A549 (cell line): ENCODE measurements around the gene MT1HL1. TPM values are rescaled to one million over a fixed set of nuclear protein-coding genes. Genes with fewer than 3 reads are reported as not detected.

Experiments
- ATAC-seq, 2 experiments: fragments of 200-7000 bp in 1 of 2; fragments of >200 bp in 1 of 2; cut with Nextera tagmentation in 1 of 2; cut with Tn5 transposase in 1 of 2; 3 replicates each; pipeline versions ENCODE4 v1.8.0 to v1.9.1; 2018 to 2020; ENCODE audit warnings: mild to moderate bottlenecking in 1 of 2, moderate library complexity in 1 of 2
- CTCF ChIA-PET: fragments of 300-600 bp; sonication (Branson Sonifier 250); formaldehyde crosslinking; extraction: SDS; loops from one replicate; lab custom pipeline; 2021; ENCODE audit warnings: antibody characterized with exemption, inconsistent platforms; lab: Yijun Ruan, JAX
- POLR2A ChIA-PET: fragments of 350-600 bp; formaldehyde crosslinking; extraction: SDS; loops from one replicate; lab custom pipeline; 2021; ENCODE audit warnings: antibody characterized with exemption, inconsistent platforms; lab: Yijun Ruan, JAX
- DNase-seq, 2 experiments: peaks; one replicate each; pipeline versions ENCODE4 v3.0.0 to v3.0.0-alpha.2; 2011 to 2016; ENCODE audit warnings: low read depth in 1 of 2, low spot score in 1 of 2
- FAIRE-seq: peaks from 2 replicates; lab custom pipeline; 2011; peaks lifted over from hg19 to GRCh38; lab: Jason Lieb, UNC
- H3K27ac ChIP-seq, 2 experiments: fragments of >200 bp; sonication (Bioruptor Twin); formaldehyde crosslinking; 3 replicates each; pipeline ENCODE4 v1.5.1; 2016 to 2017
- H3K4me1 ChIP-seq: fragments of >200 bp; sonication (Bioruptor Twin); formaldehyde crosslinking; 3 replicates; pipeline ENCODE4 v1.6.1; 2016
- H3K4me2 ChIP-seq: fragments of >200 bp; sonication (Bioruptor Twin); formaldehyde crosslinking; 3 replicates; pipeline ENCODE4 v1.6.1; 2016
- H3K4me3 ChIP-seq: fragments of >200 bp; sonication (Bioruptor Twin); formaldehyde crosslinking; 3 replicates; pipeline ENCODE4 v1.5.1; 2016
- H3K9me3 ChIP-seq: fragments of >200 bp; sonication (Bioruptor Twin); formaldehyde crosslinking; 3 replicates; pipeline ENCODE4 v1.6.1; 2016
- CHD2 ChIP-seq: fragments of 150-350 bp; IDR thresholded peaks from 2 replicates; pipeline ENCODE4 v1.6.1; 2014; ENCODE audit warnings: low read length; ENCODE audit not compliant: partially characterized antibody
- FOXS1 ChIP-seq: fragments of 250-450 bp; sonication (Bioruptor Pico); IDR thresholded peaks from 2 replicates; pipeline ENCODE4 v1.5.0; 2020; ENCODE audit warnings: mild to moderate bottlenecking, moderate library complexity
- GATA3 ChIP-seq: IDR thresholded peaks from 2 replicates; pipeline ENCODE4 v1.6.1; 2012; ENCODE audit warnings: borderline replicate concordance
- HDAC2 ChIP-seq: fragments of 200-600 bp; sonication (generic); IDR thresholded peaks from 2 replicates; pipeline ENCODE4 v1.6.1; 2016
- JUNB ChIP-seq: fragments of >200 bp; sonication (Bioruptor Twin); formaldehyde crosslinking; IDR thresholded peaks from 2 replicates; pipeline ENCODE4 v1.6.1; 2016
- NPAS2 ChIP-seq: fragments of 250-450 bp; sonication (Bioruptor Pico); IDR thresholded peaks from 2 replicates; pipeline ENCODE4 v1.8.0; 2022; ENCODE audit warnings: mild to moderate bottlenecking, moderate library complexity, borderline replicate concordance
- RNF2 ChIP-seq: fragments of 200-600 bp; sonication (generic); IDR thresholded peaks from 2 replicates; pipeline ENCODE4 v1.6.1; 2016; ENCODE audit warnings: low read depth, mild to moderate bottlenecking, antibody characterized with exemption, moderate library complexity, borderline replicate concordance
- ZC3H11A ChIP-seq: fragments of 450-650 bp; IDR thresholded peaks from 2 replicates; pipeline ENCODE4 v1.6.1; 2014; ENCODE audit warnings: antibody characterized with exemption, mild to moderate bottlenecking
- ZNF302 ChIP-seq: fragments of 250-450 bp; sonication (Bioruptor Pico); IDR thresholded peaks from 2 replicates; pipeline ENCODE4 v1.9.0; 2021; ENCODE audit warnings: inconsistent platforms, mild to moderate bottlenecking, moderate library complexity
- ZSCAN20 ChIP-seq: fragments of 250-450 bp; sonication (Bioruptor Pico); IDR thresholded peaks from 2 replicates; pipeline ENCODE4 v1.8.0; 2022; ENCODE audit warnings: mild to moderate bottlenecking, moderate library complexity
- WGBS: methylation state at CpG from one replicate; pipeline ENCODE4 v1.1.6; 2017; ENCODE audit errors: missing lambda C conversion rate; 5-methylcytosine and 5-hydroxymethylcytosine counted together
- polyA plus RNA-seq, 4 experiments: library from polyadenylated mRNA; depleted of rRNA in 3 of 4; stranded (reverse); fragments of >200 nt; fragmentation: RNase III in 1 of 4; extraction: RNeasy Plus Mini Kit Qiagen cat#74134 plus additional on column Dnase treatment in 1 of 4; gene quantifications; 2 replicates in 3 of 4; 3 replicates in 1 of 4; pipeline ENCODE4 v1.2.3, GENCODE V29; 2011 to 2017
- TF ChIP-seq, protein P1 (sequence below): fragments of >200 bp; sonication (Bioruptor Twin); formaldehyde crosslinking; IDR thresholded peaks from 3 replicates; pipeline ENCODE4 v1.5.1; 2016
- TF ChIP-seq, protein P2 (sequence below): fragments of 150-350 bp; IDR thresholded peaks from 2 replicates; pipeline ENCODE4 v1.6.1; 2014; ENCODE audit warnings: low read depth, mild to moderate bottlenecking, low read length
- TF ChIP-seq, protein P3 (sequence below): fragments of >200 bp; sonication (Bioruptor Twin); formaldehyde crosslinking; IDR thresholded peaks from 3 replicates; pipeline ENCODE4 v1.6.1; 2016
- TF ChIP-seq, protein P4 (sequence below): IDR thresholded peaks from 2 replicates; pipeline ENCODE4 v1.6.1; 2012
- TF ChIP-seq, protein P5 (sequence below): IDR thresholded peaks from 2 replicates; pipeline ENCODE4 v1.6.1; 2012; ENCODE audit warnings: low read depth, borderline replicate concordance
- TF ChIP-seq, protein P6 (sequence below): fragments of >200 bp; sonication (Bioruptor Twin); formaldehyde crosslinking; IDR thresholded peaks from 2 replicates; pipeline ENCODE4 v1.6.1; 2016
- TF ChIP-seq, protein P7 (sequence below): fragments of 250-450 bp; sonication (Bioruptor Pico); IDR thresholded peaks from 2 replicates; pipeline ENCODE4 v1.5.0; 2020; ENCODE audit warnings: low read depth, mild to moderate bottlenecking, moderate library complexity

Gene MT1HL1
- polyA plus RNA-seq, 2 of the 4 experiments (the other 2 are of a cell fraction), result not detected

DNA sequence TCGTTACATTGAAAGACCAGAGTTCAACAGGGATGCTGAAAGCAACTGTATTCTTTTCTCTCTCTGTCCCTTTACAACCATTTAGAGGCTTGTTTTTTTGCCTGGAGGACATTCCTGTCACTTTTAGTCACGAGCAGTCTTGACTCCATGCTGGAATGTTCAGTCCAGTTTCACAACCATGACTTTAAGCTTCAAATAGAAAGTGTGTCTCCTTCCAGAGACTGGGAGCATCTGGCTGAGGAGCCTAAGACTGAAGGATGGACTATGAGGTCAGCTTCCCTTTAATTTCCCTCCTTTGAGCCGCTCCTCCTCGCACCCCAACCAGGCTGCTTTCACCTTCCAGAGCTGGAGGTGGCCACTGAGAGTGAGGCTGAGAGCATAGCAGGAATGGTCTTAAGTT lies 27.2 kb upstream of the MT1HL1 start:
- H3K27ac ChIP-seq, result peak overlapping the region; percentile 57 to 65; a peak in 5 of 6 replicates
- no peak for FAIRE-seq
- DNase-seq, result no peak
- peak overlapping the region; percentile 25; the same call in 2 of the 3 replicates for H3K4me3 ChIP-seq
- ChIA-PET POLR2A (no interaction called here), CTCF (interaction anchor here (1.5 kb wide), 1 partner anchor 11 kb away, joined by 4 read pairs; the partner anchor contains the start of gene RYR2)
- H3K4me2 ChIP-seq, result peak overlapping the region; percentile 68
- H3K4me1 ChIP-seq, result peaks cover 16% of the 10 kb centered on the region
- no peaks in the 10 kb centered on the region for H3K9me3 ChIP-seq
- ATAC-seq, result peak; percentile 37 to 54; a peak in 4 of 6 replicates
- TF ChIP-seq, protein P1, sequence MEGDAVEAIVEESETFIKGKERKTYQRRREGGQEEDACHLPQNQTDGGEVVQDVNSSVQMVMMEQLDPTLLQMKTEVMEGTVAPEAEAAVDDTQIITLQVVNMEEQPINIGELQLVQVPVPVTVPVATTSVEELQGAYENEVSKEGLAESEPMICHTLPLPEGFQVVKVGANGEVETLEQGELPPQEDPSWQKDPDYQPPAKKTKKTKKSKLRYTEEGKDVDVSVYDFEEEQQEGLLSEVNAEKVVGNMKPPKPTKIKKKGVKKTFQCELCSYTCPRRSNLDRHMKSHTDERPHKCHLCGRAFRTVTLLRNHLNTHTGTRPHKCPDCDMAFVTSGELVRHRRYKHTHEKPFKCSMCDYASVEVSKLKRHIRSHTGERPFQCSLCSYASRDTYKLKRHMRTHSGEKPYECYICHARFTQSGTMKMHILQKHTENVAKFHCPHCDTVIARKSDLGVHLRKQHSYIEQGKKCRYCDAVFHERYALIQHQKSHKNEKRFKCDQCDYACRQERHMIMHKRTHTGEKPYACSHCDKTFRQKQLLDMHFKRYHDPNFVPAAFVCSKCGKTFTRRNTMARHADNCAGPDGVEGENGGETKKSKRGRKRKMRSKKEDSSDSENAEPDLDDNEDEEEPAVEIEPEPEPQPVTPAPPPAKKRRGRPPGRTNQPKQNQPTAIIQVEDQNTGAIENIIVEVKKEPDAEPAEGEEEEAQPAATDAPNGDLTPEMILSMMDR, result no peak
- TF ChIP-seq, protein P2, sequence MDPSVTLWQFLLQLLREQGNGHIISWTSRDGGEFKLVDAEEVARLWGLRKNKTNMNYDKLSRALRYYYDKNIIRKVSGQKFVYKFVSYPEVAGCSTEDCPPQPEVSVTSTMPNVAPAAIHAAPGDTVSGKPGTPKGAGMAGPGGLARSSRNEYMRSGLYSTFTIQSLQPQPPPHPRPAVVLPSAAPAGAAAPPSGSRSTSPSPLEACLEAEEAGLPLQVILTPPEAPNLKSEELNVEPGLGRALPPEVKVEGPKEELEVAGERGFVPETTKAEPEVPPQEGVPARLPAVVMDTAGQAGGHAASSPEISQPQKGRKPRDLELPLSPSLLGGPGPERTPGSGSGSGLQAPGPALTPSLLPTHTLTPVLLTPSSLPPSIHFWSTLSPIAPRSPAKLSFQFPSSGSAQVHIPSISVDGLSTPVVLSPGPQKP, result no peak
- TF ChIP-seq, protein P3, sequence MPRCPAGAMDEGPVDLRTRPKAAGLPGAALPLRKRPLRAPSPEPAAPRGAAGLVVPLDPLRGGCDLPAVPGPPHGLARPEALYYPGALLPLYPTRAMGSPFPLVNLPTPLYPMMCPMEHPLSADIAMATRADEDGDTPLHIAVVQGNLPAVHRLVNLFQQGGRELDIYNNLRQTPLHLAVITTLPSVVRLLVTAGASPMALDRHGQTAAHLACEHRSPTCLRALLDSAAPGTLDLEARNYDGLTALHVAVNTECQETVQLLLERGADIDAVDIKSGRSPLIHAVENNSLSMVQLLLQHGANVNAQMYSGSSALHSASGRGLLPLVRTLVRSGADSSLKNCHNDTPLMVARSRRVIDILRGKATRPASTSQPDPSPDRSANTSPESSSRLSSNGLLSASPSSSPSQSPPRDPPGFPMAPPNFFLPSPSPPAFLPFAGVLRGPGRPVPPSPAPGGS, result no peak
- TF ChIP-seq FOXS1 (CRISPR knock-in tag), result no peak
- TF ChIP-seq ZC3H11A, result no peak
- no peak for TF ChIP-seq GATA3
- TF ChIP-seq, protein P4, sequence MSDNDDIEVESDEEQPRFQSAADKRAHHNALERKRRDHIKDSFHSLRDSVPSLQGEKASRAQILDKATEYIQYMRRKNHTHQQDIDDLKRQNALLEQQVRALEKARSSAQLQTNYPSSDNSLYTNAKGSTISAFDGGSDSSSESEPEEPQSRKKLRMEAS, result no peak
- TF ChIP-seq, protein P5, sequence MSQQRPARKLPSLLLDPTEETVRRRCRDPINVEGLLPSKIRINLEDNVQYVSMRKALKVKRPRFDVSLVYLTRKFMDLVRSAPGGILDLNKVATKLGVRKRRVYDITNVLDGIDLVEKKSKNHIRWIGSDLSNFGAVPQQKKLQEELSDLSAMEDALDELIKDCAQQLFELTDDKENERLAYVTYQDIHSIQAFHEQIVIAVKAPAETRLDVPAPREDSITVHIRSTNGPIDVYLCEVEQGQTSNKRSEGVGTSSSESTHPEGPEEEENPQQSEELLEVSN, result no peak
- TF ChIP-seq CHD2, result no peak
- TF ChIP-seq RNF2, result no peak
- TF ChIP-seq JUNB, result no peak
- no peak for TF ChIP-seq HDAC2
- TF ChIP-seq, protein P6, sequence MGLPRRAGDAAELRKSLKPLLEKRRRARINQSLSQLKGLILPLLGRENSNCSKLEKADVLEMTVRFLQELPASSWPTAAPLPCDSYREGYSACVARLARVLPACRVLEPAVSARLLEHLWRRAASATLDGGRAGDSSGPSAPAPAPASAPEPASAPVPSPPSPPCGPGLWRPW, result no peak
- WGBS, result 32% methylated on average over 4 of the region's 4 CpGs

DNA sequence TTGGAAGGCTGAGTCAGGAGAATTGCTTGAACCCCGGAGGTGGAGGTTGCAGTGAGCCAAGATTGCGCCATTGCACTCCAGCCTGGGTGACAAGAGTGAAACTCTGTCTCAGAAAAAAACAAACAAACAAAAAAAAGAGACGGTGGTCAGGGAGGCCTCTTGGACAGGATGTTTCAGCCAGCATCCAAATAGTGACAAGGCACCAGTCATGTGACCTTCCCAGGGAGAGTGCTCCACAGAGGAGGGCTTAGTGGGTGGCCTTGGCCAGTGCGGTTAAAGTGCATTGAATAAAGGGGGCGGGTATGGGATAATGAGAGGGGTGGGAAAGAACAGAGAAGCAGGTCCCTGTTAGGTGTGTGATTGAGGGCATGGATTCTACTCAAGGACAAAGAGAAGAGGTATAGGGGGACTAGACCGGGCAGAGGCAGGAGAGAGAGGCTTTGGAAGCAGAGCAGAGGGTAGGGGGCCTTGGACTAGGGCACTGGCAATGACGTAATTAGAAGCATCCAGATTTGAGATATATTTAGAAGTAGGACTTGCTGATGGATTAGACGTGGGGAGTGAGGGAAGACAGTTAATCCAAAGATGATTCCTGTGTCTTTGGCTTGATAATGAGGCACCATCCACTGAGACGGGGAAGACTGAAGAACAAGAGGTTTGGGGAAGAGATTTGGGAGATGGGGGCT lies 25.8 kb upstream of the MT1HL1 start:
- CTCF ChIA-PET, result interaction anchor here (0.6 kb wide), 1 partner anchor 14 kb away, joined by 3 read pairs; no protein-coding TSS in a partner anchor
- TF ChIP-seq, protein P7, sequence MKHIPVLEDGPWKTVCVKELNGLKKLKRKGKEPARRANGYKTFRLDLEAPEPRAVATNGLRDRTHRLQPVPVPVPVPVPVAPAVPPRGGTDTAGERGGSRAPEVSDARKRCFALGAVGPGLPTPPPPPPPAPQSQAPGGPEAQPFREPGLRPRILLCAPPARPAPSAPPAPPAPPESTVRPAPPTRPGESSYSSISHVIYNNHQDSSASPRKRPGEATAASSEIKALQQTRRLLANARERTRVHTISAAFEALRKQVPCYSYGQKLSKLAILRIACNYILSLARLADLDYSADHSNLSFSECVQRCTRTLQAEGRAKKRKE (CRISPR knock-in tag), result no peak
- no peak for TF ChIP-seq ZNF302 (CRISPR knock-in tag)
- no peak for TF ChIP-seq NPAS2 (CRISPR knock-in tag)
- no peak for TF ChIP-seq ZSCAN20 (CRISPR knock-in tag)
- POLR2A ChIA-PET, result no interaction called here
- no peak for ATAC-seq
- Histone ChIP-seq H3K4me3 (no peak overlapping the region), H3K27ac (no peak overlapping the region), H3K4me2 (no peak overlapping the region), H3K4me1 (peaks cover 16% of the 10 kb centered on the region), H3K9me3 (0 out of 3 replicates have a peak, but pooled peaks cover 3% of the 10 kb centered on the region)
- WGBS, result 42% methylated on average over 9 of the region's 9 CpGs
- DNase-seq, result no peak
- no peak for FAIRE-seq
